Measurements from ENCODE around the gene CCDC50.
A peak's percentile ranks its signal among the peaks of the same experiment; 100 is the strongest.

The CCDC50 gene

GRCh38 chr3:191321019-191321767, 8.0 kb upstream of the CCDC50 start:
- no peak for DNase-seq

GRCh38 chr3:191324936-191325335, 4.3 kb upstream of the CCDC50 start:
- peak; percentile 29 for DNase-seq

- peak; percentile 35 for DNase-seq
These were observed 1.7 kb upstream of the CCDC50 start for GRCh38 chr3:191327526-191327925.

- no peak for DNase-seq
These were observed 722 bp upstream of the CCDC50 start for GRCh38 chr3:191328383-191328961.

- peak; percentile 70 for DNase-seq
These were observed 698 bp downstream of the CCDC50 start, which contains the start of gene UTS2B for GRCh38 chr3:191329654-191330529. Gene UTS2B, minus strand, starts transcription at chr3:191330526. Its CDS starts 48,337 bp downstream, at chr3:191282189.

GRCh38 chr3:191330530-191331048, 1.4 kb downstream of the CCDC50 start:
- DNase-seq, result peak; percentile 75

GRCh38 chr3:191331388-191331787, 2.2 kb downstream of the CCDC50 start:
- peak; percentile 68 for DNase-seq

GRCh38 chr3:191333298-191333880, 4.2 kb downstream of the CCDC50 start:
- no peak for DNase-seq

GRCh38 chr3:191334346-191334893, 5.2 kb downstream of the CCDC50 start:
- DNase-seq, result no peak

- DNase-seq, result no peak
These were observed 7.6 kb downstream of the CCDC50 start for GRCh38 chr3:191336833-191337232.

- no peak for DNase-seq
These were observed 8.9 kb downstream of the CCDC50 start for GRCh38 chr3:191338177-191338488.

GRCh38 chr3:191339316-191339917, 10.2 kb downstream of the CCDC50 start:
- DNase-seq, result no peak

GRCh38 chr3:191340351-191340750, 11.2 kb downstream of the CCDC50 start:
- no peak for DNase-seq

GRCh38 chr3:191340966-191341365, 11.8 kb downstream of the CCDC50 start:
- no peak for DNase-seq

GRCh38 chr3:191342006-191342405, 12.8 kb downstream of the CCDC50 start:
- no peak for DNase-seq

- no peak for DNase-seq
These were observed 13.2 kb downstream of the CCDC50 start for GRCh38 chr3:191342411-191342810.

- DNase-seq, result no peak
These were observed 13.9 kb downstream of the CCDC50 start for GRCh38 chr3:191343115-191343514.

GRCh38 chr3:191343913-191344312, 14.7 kb downstream of the CCDC50 start:
- no peak for DNase-seq

GRCh38 chr3:191345334-191345733, 16.1 kb downstream of the CCDC50 start:
- no peak for DNase-seq

- no peak for DNase-seq
These were observed 18.0 kb downstream of the CCDC50 start for GRCh38 chr3:191347228-191347627.

- no peak for DNase-seq
These were observed 18.9 kb downstream of the CCDC50 start for GRCh38 chr3:191348098-191348497.

GRCh38 chr3:191350396-191351090, 21.3 kb downstream of the CCDC50 start:
- DNase-seq, result peak; percentile 31

Measured in HCEC 1CT (cell line).